Astrocyte of the spinal cord (primary cell): ENCODE results near the gene DYSF.

Source experiments
- DNase-seq: peaks from one replicate; pipeline ENCODE4 v3.0.0; 2011; ENCODE audit warnings: low read depth, low spot score
- H3K4me3 ChIP-seq: 2 replicates; pipeline ENCODE4 v1.5.1; 2011; ENCODE audit warnings: low read depth, mild to moderate bottlenecking, low read length, moderate library complexity
- CTCF ChIP-seq: IDR thresholded peaks from 2 replicates; pipeline ENCODE4 v1.5.1; 2012; ENCODE audit warnings: low read depth, mild to moderate bottlenecking, low read length, inconsistent platforms
- in situ Hi-C: cut with HindIII; loops from 2 replicates; pipeline ENCODE4 v1.10.0; 2017; ENCODE audit warnings: low sequenced_read_pairs

DYSF gene

DNA sequence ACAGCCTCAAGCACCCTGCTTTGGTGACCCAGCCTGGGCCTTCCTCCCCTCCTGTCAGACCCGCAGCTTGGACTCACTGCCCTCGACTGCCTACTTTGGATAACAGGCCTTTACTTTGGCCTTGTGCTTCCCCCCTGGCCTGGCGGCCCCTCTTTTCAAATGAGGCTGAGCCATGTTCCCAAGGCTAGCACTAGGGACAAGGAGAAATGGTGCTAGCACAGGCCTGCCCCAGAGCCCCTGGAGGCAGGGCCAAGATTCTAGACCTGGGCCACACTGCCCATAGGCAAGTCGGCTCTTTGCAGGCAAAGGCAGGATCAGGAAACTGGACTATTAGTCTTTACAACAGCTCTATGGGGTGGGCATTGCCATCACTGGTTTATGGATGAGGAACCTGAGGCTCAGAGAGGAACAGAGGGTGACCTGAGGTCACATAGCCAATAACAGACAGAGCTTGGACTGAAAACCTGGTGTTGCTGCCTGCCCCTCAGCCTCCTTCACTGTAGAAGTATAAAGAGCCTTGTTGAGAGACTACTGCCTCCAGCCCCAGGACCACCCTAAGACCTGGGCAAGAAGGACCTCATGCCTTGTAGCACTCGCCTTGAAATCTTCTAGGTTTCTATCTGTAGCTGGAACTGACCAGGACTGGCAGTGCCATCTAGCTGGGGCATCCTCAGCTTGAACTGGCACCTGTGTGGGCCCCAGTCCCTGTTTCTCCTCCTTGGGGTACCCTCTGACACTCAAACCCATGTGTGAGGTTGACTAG, 266.3 kb downstream of the DYSF start:
- in situ Hi-C loops, result no loop called here
- H3K4me3 ChIP-seq, result no peak overlapping the region
- no peak for DNase-seq
- TF ChIP-seq CTCF, result no peak

DNA sequence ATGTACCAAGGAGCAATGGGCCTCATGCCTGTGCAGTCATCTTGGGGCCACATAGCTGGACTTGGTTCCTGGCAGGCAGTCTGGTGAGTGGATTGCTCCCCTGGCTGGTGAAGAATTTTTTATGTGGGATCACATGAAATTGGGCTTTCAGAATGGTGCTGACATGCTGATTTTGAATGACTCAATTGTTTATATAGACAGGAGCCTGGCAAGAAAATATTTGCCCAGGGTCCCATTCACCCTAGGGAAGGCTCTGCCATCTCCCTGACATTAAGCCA, 266.9 kb downstream of the DYSF start:
- no peak overlapping the region for H3K4me3 ChIP-seq
- DNase-seq, result no peak
- no peak for TF ChIP-seq CTCF
- in situ Hi-C loops, result no loop called here

- DNase-seq, result no peak
- no peak for TF ChIP-seq CTCF
- H3K4me3 ChIP-seq, result no peak overlapping the region
- in situ Hi-C loops, result no loop called here
These were observed 267.4 kb downstream of the DYSF start for GRCh38 chr2:71720596-71721361.

- in situ Hi-C loops, result no loop called here
- TF ChIP-seq CTCF, result no peak
- H3K4me3 ChIP-seq, result no peak overlapping the region
- DNase-seq, result no peak
These were observed 268.0 kb downstream of the DYSF start for GRCh38 chr2:71721362-71721665.

- in situ Hi-C loops, result no loop called here
- TF ChIP-seq CTCF, result no peak
- H3K4me3 ChIP-seq, result no peak overlapping the region
- no peak for DNase-seq
These were observed 268.3 kb downstream of the DYSF start for GRCh38 chr2:71721669-71722068.

GRCh38 chr2:71722286-71722685, 268.9 kb downstream of the DYSF start:
- in situ Hi-C loops, result no loop called here
- no peak overlapping the region for H3K4me3 ChIP-seq
- no peak for DNase-seq
- no peak for TF ChIP-seq CTCF

DNA sequence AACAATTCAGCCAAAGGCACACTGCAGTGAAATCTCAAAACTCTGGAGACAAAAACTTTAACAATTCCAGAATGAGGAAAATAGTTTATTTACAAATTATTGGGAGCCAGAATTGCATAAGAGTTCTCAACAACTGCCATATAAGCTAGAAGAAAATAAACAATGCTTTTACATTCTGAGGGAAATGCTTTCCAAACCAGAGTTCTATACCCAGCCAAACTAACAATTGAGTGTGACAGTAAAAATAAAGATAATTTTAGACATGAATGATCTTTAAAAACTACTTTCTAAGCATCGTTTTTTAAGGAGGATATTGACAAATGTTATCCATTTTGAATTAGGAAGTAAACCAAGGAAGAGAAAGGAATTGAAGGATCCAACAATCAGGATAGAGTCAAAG, 271.4 kb downstream of the DYSF start:
- no peak overlapping the region for H3K4me3 ChIP-seq
- no peak for TF ChIP-seq CTCF
- in situ Hi-C loops, result no loop called here
- DNase-seq, result no peak
